Stimulated activated CD4-positive, alpha-beta T cell treated with anti-CD3 and anti-CD28 coated beads, TNF-alpha, amount 100 ng/mL, for 1 hour (primary cell): Measurements from ENCODE around the gene TLR3.
"Not testable (repeated sequence)": the region's sequence is repeated elsewhere in the genome, so short reads cannot be mapped to it uniquely, and the experiment has no call there.

Experiments used
- DNase-seq, 3 donors: peaks; one replicate each; pipeline ENCODE4 v3.0.0-alpha.2; 2020; ENCODE audit warnings: low read depth in 3 of 3, low spot score in 1 of 3

Gene TLR3

DNA sequence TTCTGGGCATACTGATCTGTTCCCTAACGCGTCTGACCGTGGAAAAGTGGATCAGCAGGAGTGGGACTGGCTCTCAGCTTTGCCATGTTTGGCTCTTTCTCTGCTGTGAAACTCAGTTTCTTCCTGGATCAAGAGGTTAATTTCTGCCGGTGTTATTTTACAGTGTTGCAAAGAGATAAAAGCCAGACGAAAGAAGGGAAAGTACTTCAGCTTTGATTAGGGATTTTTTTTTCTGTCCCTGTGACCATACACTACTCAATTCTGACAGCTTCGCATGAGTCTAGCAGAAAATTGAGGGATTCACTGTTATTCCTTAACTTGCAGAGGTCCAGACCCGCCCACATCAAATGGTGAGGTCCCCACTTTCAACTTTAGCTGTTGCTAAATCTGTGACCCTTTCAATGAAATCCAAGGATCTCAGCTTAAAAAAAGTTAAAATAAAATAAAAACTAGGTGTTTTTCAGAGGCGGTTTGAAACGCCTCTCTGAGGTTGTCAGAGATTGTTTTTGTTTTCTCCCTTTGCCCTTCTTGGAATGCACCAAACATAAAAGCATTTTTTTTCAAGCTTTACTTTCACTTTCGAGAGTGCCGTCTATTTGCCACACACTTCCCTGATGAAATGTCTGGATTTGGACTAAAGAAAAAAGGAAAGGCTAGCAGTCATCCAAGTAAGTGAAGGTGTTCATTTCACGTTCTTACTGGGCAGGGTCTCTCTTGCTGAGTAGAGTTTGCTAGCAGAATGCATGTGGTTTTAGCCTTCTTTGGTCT, at the start of gene TLR3:
TLR3 (plus strand) TSS at position 576 of the 768 bp plus-strand sequence. CDS start 7,464 bp downstream, outside the sequence.
- no peak for DNase-seq

DNA sequence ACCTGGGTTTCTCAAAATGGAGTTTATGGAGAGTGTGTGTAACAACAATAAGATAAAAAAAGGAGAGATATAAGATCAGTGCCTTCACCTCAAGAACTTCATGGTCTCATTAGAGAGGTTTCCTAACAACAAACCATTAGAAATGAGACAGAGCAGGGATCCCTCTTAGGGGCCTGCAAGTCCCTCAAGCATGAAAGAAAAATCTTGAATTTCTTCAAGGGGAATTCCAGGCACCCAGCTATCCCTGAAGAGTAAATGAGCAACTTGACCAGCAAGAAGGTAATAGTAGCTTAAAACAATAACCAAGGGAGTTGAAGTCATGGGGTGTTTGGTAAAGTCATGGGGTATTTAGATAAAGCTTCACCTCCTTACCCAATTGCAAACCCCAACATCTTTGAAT, 49.7 kb upstream of the TLR3 start:
- no peak for DNase-seq

DNA sequence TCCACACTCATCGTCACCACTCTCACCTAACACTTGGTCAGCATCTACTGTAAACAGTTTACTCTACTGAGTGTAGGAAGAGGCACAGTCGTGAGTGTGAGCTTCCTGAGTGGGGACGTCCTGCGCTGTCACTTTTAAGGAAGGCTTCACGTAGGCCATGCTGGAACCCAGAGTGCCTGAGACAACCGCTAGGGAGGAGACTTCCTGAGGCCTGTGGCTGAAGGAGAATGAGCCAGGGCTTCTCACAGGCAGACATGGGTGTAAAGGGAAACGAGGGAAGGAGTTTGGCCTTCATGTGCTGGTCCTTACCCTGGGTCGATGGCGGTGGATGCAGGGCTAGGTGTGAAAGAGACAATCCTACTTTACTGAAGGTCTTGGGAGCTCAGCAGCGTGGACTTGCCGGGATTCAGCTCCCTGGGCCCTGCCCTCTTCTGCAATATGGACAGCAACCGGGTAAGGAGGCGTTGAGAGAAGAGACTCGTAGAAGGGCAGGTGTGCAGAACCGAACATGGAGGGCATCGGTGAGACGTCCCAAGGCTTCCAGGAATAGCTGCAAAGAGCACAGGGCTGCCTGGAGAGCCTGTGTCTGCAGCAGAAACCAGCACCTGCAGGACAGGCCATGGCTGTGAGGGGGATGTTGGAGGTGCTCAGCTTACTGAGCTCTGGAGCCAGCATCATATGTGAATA, 48.7 kb upstream of the TLR3 start:
- no peak for DNase-seq

DNA sequence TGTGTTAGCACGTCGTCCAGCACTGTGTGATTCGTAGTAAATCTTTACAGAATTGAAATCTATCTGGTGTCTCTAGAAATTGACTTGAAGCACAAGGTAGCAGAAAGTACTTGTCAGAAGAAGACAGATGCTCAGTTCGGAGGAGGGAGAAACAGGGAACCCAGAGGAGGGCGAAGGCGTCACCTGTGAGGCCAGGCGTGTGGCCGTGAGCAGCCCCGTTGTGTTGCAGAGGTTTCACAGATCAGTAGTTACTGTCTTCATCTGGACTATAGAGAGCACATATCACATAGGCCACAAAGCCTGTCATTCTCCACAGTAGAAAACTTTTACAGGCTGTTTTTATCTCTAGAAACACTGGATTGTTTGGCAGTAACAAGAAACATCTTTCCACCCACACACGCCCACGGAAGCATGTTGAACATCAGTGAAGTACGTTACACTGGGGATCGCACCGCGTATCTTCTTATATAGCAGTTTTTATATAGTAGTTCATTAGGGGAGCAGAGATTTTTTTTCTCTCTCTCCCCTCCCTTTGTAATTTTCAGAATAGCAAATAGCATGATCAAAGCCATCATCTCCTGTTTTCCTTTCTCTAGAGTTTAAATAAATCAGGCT, 48.1 kb upstream of the TLR3 start:
- DNase-seq, result no peak

DNA sequence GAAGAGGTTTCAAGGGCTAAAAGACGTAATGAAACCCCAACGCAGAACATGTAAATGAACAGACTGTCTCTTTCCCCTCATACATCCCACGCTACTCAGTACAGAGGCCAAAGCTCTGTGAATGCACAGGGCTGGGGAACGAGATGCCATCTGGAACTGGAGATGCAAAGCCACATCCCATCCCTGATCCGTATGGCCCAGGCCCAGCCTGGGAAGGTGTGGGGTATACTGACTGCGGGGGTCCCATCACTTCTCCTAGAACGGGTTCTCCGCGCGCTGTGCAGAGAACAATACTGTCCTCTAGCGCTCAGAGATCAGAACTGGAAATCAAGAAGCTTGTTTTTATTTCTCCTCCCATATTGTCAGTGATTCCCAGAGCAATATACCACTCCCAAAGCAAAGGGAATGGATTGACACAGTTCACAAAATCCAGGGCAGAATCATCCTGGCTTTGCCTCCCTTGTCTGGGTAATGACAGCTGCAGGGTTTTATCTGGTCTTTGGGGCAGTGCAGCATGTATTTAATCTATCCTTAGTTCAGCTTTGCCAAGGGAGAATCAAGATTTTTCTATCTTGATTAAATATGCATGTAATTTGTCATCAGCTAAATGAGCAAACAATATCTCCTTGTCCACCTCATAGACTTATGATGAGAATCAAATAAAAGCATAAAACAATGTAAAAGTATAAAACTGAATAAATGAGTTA, 47.3 kb upstream of the TLR3 start:
- DNase-seq, result no peak

DNA sequence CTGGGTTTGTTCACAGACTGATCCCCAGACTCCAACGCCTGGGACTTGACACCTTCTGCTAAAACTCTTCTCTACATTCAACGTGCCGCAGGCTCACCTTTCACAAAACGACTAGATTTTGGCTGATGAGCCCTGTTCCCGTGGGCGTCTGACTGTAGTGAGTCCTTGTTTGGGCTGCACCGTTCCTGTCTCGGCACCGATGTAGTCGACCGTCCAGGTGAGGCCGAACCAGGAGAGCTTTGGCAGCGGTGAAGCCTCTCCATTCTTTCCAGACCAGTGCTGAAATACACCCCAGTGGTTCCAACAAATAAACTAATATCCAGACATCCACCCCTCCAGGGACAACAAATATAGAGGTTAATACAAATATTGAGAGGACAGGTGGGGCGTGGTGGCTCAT, 45.0 kb upstream of the TLR3 start:
- no peak for DNase-seq

DNA sequence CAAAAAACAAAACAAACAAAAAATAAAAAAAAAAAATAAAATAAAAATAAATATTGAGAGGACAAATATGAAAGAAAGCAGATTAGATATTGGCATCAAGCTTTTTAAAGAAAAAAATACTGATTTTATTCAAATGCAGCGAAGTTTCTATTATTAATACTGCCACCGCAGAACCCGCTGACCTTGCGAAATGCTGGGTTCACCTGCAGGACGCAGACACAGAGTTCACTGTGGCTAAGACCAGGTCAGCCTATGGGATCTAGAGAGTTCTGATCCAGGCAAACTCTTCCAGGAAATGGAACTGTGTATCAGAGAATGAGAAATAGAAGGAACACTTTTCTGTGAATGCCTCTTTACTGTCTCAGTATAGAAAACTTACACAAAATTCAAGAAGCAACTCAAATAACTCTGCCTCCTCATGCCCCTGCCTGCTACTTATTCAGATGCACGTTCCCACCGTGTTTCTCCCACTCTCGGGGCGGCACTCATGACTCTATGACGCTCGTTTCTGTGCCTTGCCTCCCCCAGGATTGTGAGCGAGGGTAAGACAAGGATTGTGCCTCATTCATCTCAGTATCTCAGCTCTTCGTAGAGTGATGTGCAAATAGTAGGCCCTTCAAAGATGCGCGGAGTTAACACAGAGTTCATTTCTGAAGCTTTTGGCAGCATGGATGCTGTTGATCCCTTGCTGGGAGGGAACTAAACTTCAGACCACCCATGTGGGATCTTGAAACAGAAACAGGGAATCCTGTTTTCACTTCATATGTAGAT, 44.1 kb upstream of the TLR3 start:
- no peak for DNase-seq

DNA sequence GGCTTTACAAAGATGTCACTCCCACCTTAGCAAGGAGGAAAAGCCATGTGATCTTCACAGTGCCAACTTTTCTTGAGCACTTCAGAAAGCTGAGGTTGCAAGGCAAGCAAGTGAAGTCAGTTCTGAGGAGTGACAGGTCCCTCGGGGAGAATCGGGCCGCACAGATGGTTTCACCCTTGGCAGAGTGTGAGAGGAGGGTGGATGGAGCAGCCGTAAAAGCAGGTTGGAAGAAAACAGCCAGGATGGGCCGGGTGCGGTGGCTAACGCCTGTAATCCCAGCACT, 43.6 kb upstream of the TLR3 start:
- no peak for DNase-seq

DNA sequence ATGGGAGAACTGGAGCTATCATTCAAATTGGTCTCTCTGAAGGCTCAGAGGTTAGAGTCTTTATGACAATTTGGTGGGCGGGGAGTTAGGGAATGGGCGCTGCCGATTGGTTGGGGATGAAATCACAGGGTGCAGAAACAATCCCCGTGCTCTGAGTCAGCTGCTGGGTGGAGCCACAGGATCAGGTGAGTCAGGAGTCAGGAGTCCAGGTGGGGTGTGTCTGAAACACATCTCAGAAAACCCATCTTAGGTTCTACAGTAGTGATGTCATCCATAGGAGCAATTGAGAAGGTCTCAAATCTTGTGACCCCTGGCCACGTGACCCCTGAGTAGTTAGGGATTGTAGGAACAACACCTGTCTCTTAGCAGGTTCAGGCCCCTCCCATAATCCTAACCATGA, 41.6 kb upstream of the TLR3 start:
- DNase-seq, result no peak

DNA sequence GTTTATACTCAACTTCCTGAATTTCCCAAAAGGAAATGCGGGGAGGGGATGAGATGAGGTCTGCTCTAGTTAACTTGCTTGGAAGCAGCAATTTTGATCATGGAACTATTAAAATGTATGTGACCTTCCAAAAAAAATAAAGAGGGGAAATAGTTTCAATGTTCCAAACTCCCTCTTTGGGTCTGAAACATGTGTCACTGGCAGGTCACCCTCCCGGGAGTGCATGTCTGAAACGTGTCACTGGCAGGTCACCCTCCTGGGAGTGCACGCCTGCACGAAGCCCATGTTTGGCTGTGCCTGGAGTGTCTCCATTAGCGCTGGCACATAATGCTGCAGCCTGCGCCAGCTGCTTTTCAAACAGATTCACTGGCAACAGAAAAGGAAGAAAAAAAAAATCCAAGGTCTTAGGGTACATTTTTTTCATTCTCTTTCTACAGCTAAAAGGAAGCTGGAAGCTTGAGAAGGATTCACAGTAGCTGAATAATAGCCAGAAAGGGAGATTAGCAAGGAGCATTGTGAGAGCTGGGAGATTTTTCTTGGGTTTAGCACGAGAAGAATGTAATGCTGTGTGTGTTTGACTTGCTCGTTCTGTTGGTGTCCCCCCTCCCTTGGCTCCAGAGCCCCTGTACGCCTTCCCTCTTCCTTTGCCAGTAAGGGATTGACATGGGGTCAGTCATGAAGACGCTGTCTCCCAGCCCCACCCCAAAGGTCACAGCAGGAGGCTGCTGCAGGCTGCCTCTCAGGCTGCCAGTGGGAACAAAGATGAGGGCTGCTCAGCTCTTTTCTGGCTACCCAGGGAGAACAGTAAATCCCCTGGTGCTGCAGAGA, 39.2 kb upstream of the TLR3 start:
- no peak for DNase-seq

DNA sequence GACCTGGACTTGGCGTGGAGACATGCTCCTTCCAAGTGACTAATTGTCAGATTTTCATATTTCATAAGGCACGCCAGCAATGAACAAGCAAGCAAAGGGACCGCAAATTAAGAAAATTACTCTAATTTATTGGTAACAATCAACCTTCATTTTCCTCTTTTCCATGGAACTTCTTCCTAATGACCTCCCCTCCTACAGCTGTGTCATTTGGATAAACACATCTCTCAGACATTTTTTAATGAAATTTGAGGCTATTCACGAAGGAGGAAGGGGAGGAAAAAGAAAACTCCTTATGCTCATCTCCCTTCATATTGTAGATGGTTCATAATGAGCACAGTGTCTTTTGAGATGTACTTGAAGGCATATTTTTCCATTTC, 38.6 kb upstream of the TLR3 start:
- DNase-seq, result no peak

DNA sequence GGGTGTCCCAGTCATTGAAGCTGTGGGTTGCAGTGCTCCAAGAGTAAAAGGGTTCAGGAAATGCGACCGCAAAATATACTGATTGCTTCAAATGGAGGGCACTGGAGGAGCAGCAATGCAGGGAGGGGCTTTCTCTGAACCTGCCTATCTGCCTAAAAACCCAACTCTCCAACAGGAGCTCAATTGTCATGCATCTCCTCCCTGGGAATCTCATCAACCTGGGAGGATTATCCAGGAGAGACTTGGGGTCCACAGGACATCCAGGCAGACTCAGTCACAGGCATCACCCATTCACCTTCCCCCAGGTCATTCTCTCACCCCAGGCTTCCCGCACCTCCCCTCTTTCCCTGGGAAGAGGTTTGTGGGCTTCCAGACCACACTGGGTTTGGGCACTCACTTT, 38.2 kb upstream of the TLR3 start:
- DNase-seq, result no peak

DNA sequence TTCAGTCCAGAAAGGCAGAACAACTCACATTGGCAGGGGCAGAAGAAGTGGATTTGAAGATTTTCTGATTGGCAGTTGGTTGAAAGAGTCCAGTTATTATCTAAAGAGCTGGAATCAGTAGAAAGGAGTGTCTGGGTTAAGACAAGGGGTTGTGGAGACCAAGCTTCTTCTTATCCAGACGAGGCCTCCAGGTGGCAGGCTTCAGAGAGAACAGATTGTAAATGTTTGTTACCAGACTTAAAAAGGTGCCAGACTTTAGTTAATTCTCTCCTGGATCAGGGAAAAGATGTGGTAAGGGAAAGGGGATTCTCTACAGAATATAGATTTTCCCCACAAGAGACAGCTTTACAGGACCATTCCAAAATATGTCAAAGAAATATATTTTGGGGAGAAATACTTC, 36.7 kb upstream of the TLR3 start:
- no peak for DNase-seq

DNA sequence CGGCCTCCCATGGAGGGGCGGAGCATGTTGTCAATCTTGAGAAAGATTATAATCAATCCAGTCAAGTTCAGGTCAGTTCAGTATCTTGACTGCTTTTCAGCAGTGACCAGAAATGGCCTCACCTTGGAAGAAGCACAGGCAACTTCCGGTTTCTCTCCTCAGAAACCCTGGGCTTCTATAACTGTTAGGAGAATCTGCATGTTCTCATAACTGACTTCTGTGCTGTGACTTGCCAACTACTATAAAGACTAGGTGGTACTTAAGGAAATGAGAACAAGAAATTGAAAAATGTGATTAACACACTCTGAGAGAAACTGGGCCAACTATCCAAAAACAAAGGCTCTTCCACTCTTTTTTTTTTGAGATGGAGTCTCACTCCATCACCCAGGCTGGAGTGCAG, 35.9 kb upstream of the TLR3 start:
- DNase-seq, result no peak

DNA sequence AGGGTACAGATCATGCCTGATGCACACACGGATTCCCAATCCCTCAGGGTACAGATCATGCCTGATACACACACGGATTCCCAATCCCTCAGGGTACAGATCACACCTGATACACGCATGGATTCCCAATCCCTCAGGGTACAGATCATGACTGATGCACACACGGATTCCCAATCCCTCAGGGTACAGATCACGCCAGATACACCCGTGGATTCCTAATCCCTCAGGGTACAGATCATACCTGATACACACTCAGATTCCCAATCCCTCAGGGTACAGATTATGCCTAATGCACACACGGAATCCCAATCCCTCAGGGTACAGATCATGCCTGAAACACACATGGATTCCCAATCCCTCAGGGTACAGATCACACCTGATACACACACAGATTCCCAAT, 34.3 kb upstream of the TLR3 start:
- DNase-seq, result not testable (repeated sequence)

DNA sequence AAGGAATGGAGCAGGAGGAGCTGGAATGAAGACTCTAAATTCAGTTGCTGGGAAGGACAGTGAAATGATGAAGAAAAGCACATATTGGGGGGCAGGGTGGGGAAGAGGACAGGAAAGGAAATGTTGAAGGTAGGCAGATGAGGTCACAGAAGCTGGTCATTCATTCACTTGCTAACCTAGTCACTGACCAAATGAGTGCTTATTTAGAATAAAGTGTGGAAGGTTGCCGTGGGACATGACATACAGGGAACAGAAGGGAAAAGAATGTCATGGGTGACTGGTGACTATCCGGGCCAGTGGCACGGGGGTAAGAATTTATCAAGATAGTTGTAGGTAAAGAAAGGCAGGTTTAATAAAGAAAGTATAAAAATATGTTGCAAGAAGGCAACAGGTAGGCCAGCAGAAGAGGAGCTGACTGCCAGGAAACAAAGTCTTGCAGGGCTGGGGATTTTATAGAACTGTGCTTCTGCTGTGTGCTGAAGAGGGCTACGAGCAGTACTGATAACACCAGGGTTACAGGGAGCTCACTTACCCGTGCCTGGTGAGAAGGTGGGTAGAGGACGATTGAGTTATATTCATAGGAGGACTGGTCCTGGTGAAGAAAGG, 31.9 kb upstream of the TLR3 start:
- DNase-seq, result no peak

DNA sequence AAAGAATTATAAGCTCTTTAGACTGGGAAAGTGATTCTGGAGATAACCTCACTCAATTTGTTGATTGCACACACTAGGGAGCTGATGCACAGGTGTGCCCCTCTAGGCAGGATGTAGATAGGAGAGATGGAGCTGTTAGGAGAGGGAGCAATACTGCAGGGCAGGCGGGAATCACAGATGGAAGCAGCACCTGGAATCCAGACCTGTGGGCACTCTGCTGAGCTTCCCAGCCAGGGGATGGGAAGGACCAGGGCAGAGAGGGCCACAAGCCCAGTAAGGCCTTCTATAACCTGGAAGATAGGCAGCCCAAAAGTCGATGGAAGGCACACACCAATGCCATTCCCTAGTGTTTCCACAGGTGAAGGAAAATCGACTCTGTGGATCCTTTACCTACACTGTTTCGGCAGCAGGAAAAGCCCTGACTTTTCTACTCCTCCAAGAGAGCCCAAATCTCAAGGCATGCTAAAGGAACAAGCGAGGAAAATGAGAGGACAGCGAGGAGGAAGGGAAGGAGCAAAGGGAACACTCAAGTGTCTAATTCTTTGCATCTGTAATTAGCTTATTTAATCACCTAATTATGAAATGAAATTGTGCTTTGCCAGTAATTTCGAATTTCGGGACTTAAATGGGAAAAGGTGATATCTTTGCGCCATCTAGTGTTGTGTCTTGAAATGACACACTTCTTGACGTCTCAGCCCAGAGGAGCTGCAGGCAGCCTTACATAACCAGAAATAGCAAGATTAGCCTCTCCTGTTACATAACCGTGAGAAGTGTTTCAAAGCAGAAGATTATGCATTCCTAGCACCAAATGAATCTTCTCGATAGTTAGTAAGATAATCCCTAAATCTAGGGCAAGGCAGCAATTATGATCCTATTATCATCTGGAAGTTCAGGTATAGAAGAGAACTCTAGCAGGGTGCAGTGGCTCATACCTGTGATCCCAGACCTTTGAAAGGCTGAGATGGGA, 31.0 kb upstream of the TLR3 start:
- DNase-seq, result no peak

DNA sequence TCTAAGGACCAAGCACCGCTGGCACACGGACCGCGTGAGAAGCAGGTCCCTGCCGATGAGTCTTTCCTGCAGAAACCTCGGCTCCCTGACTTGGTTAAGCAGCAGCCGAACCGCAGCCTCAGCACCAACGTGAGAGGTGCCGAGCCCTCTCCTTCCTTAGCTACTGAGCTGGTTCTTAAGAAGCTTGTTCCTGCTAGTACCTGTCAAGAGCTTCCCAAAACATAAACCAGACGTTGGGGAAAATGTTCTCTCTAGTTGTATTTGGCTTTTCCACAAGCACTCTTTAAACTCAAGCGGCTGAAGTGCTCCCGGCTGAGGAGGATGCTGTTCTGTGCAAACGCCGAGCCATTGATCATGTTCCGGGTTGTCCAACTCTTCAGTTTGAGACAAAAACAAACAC, 29.3 kb upstream of the TLR3 start:
- no peak for DNase-seq

DNA sequence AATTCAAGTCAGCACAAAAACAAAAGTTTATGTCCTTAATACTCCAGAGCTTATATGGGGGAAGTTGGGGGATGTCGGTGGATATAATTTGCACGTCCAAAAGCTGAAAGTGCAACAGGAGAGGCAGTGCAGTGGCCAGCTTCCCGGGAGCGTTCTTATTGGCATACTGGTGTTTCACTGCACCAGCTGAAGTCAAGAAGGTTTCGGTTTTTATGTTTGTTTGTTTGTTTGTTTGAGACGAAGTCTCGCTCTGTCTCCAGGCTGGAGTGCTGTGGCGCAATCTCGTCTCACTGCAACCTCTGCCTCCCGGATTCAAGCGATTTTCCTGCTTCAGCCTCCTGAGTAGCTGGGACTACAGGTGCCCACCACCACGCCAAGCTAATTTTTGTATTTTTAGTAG, 28.6 kb upstream of the TLR3 start:
- DNase-seq, result no peak
